ENCODE results near the gene OGG1. TPM values are rescaled to one million over a fixed set of nuclear protein-coding genes. Genes with fewer than 3 reads are reported as not detected.

Gene OGG1
- polyA plus RNA-seq, 2 of the 4 experiments (the other 2 are of a cell fraction) = 18.1 to 21.2 TPM

GRCh38 chr3:9744162-9744561, 5.6 kb upstream of the OGG1 start:
- no peak for TF ChIP-seq CHD2 (IDR thresholded peaks at IDR 0.05; ENCODE audit: low read length, partially characterized antibody)
- TF ChIP-seq ATOH8 (CRISPR knock-in tag; IDR thresholded peaks at IDR 0.05; ENCODE audit: low read depth) = no peak
- no peak for TF ChIP-seq JUN (IDR thresholded peaks at IDR 0.05)
- TF ChIP-seq CEBPB (IDR thresholded peaks at IDR 0.05) = no peak
- TF ChIP-seq PBX3 (IDR thresholded peaks at IDR 0.05) = no peak
- no peak for TF ChIP-seq TFCP2L1 (CRISPR knock-in tag; IDR thresholded peaks at IDR 0.05)
- TF ChIP-seq NR3C1 (IDR thresholded peaks at IDR 0.05) = no peak
- TF ChIP-seq GATA3 (IDR thresholded peaks at IDR 0.05; ENCODE audit: borderline replicate concordance) = no peak
- no peak for TF ChIP-seq CTCF (IDR thresholded peaks at IDR 0.05)
- no peak for TF ChIP-seq KDM5A (IDR thresholded peaks at IDR 0.05)
- no peak for TF ChIP-seq EHMT2 (IDR thresholded peaks at IDR 0.05; ENCODE audit: low read depth)
- no peak for TF ChIP-seq MAFK (IDR thresholded peaks at IDR 0.05; ENCODE audit: partially characterized antibody)
- no peak for TF ChIP-seq HEYL (CRISPR knock-in tag; IDR thresholded peaks at IDR 0.05)
- TF ChIP-seq HDAC2 (IDR thresholded peaks at IDR 0.05) = no peak
- TF ChIP-seq MAX (IDR thresholded peaks at IDR 0.05) = no peak
- no peak for TF ChIP-seq ELK1 (IDR thresholded peaks at IDR 0.05; ENCODE audit: low read depth, low read length)
- no peak for TF ChIP-seq MYC (IDR thresholded peaks at IDR 0.05; ENCODE audit: borderline replicate concordance, low read length)
- TF ChIP-seq RNF2 (IDR thresholded peaks at IDR 0.05; ENCODE audit: borderline replicate concordance, low read depth) = no peak
- no peak for TF ChIP-seq ESRRA (IDR thresholded peaks at IDR 0.05; ENCODE audit: borderline replicate concordance, low read length)
- CTCF ChIA-PET = interaction anchor here (0.6 to 3.5 kb wide), 3 partner anchors 12 to 63 kb away, joined by 3 to 18 read pairs (median 5); partner anchors contain the start of gene BRPF1
- Histone ChIP-seq H3K27ac (no peak overlapping the region), H3K4me1 (0 out of 3 replicates have a peak, but pooled peaks cover 3% of the 10 kb centered on the region), H3K4me2 (no peak overlapping the region), H3K4me3 (no peak overlapping the region), H3K9me3 (no peaks in the 10 kb centered on the region)
- POLR2A ChIA-PET = no interaction called here
- 91% methylated on average over 13 of the region's 13 CpGs for WGBS (ENCODE audit: missing lambda C conversion rate)
- FAIRE-seq = no peak
- DNase-seq (ENCODE audit: low read depth in 1 of 2, low spot score in 1 of 2) = no peak
- no peak for ATAC-seq

- ChIA-PET POLR2A (interaction anchor here (1.1 kb wide), 1 partner anchor 12 kb away, joined by 3 read pairs; no protein-coding TSS in a partner anchor), CTCF (interaction anchor here (0.5 to 3.5 kb wide), 5 partner anchors 10 to 77 kb away, joined by 3 to 18 read pairs (median 3); partner anchors contain the start of gene BRPF1)
- Histone ChIP-seq H3K4me2 (no peak overlapping the region), H3K4me1 (0 out of 3 replicates have a peak, but pooled peaks cover 4% of the 10 kb centered on the region), H3K27ac (no peak overlapping the region), H3K9me3 (no peaks in the 10 kb centered on the region), H3K4me3 (no peak overlapping the region)
- FAIRE-seq = no peak
- DNase-seq (ENCODE audit: low read depth in 1 of 2, low spot score in 1 of 2) = no peak
- ATAC-seq = no peak
- WGBS (ENCODE audit: missing lambda C conversion rate) = 89% methylated on average over 9 of the region's 12 CpGs
- no peak for TF ChIP-seq EHMT2 (IDR thresholded peaks at IDR 0.05; ENCODE audit: low read depth)
- no peak for TF ChIP-seq PBX3 (IDR thresholded peaks at IDR 0.05)
- TF ChIP-seq KDM5A (IDR thresholded peaks at IDR 0.05) = no peak
- no peak for TF ChIP-seq E2F6 (IDR thresholded peaks at IDR 0.05; ENCODE audit: borderline replicate concordance, low read depth)
- TF ChIP-seq EHF (CRISPR knock-in tag; IDR thresholded peaks at IDR 0.05) = no peak
- TF ChIP-seq RFX5 (IDR thresholded peaks at IDR 0.05) = no peak
- no peak for TF ChIP-seq MYC (IDR thresholded peaks at IDR 0.05; ENCODE audit: borderline replicate concordance, low read length)
- no peak for TF ChIP-seq POLR2AphosphoS2 (conservative IDR thresholded peaks at IDR 0.05; ENCODE audit: low read length)
- no peak for TF ChIP-seq ZNF302 (CRISPR knock-in tag; IDR thresholded peaks at IDR 0.05)
- no peak for TF ChIP-seq HMGXB4 (CRISPR knock-in tag; IDR thresholded peaks at IDR 0.05; ENCODE audit: borderline replicate concordance)
- TF ChIP-seq KDM1A (IDR thresholded peaks at IDR 0.05; ENCODE audit: low read depth) = no peak
- TF ChIP-seq PHF8 (IDR thresholded peaks at IDR 0.05; ENCODE audit: borderline replicate concordance, low read depth) = no peak
- TF ChIP-seq MAZ (IDR thresholded peaks at IDR 0.05; ENCODE audit: borderline replicate concordance, low read depth, low read length) = no peak
- TF ChIP-seq JUNB (IDR thresholded peaks at IDR 0.05) = no peak
- no peak for TF ChIP-seq ZFP36 (IDR thresholded peaks at IDR 0.05; ENCODE audit: borderline replicate concordance, partially characterized antibody)
Observed at GRCh38 chr3:9745521-9745920, 4.2 kb upstream of the OGG1 start.
